Measurements from ENCODE around the gene NLRX1.
"Not testable (repeated sequence)": the region's sequence is repeated elsewhere in the genome, so short reads cannot be mapped to it uniquely, and the experiment has no call there.

Gene NLRX1

DNA sequence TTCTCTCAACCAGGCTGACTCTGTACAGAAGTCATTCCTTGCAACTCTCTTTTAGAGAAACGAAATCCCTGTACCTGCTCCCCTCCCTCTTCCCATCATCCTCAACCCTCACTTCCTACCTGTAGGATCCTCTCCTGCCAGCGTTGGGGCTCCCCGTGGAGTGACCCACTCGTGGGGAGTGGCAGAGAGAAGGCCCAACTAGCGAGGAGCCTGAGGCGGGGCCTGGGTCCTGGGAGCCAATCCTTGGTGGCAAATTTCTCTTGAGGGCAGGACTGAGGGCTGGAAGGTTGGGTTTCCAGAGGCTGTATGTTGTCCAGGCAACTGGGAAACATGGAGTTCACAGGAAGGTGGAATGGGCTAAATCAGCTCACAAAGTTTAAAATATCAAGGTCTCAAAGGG is 27.2 kb downstream of the NLRX1 start:
- Histone ChIP-seq H3F3A (ENCODE audit: insufficient read depth, low read length) (no peaks in the 10 kb centered on the region), H3K36me3 (replicated peaks; ENCODE audit: insufficient read depth, low read length) (no peaks in the 10 kb centered on the region), H3K79me2 (ENCODE audit: low read length) (no peaks in the 10 kb centered on the region), H2AFZ (ENCODE audit: low read length) (no peak overlapping the region), H3K4me3 (ENCODE audit: low read length) (no peak overlapping the region), H3K9me3 (replicated peaks; ENCODE audit: insufficient read depth, low read length) (no peaks in the 10 kb centered on the region), H3K4me2 (ENCODE audit: low read depth, low read length) (no peak overlapping the region), H4K20me1 (ENCODE audit: insufficient read depth, low read length) (no peaks in the 10 kb centered on the region), H3K27me3 (replicated peaks; ENCODE audit: insufficient read depth, low read length) (no peaks in the 10 kb centered on the region), H3K9me2 (replicated peaks; ENCODE audit: insufficient read depth, low read length) (no peaks in the 10 kb centered on the region), H3K9ac (ENCODE audit: low read length) (no peak overlapping the region), H3K4me1 (ENCODE audit: low read length) (peaks cover 4% of the 10 kb centered on the region), H3K27ac (ENCODE audit: low read length) (no peak overlapping the region)
- TF ChIP-seq EZH2phosphoT487 (IDR thresholded peaks at IDR 0.05; ENCODE audit: low read length) (no peak), EZH2 (optimal IDR thresholded peaks at IDR 0.05; ENCODE audit: low read depth, low read length) (no peak)
- TF ChIP-seq, protein P1, sequence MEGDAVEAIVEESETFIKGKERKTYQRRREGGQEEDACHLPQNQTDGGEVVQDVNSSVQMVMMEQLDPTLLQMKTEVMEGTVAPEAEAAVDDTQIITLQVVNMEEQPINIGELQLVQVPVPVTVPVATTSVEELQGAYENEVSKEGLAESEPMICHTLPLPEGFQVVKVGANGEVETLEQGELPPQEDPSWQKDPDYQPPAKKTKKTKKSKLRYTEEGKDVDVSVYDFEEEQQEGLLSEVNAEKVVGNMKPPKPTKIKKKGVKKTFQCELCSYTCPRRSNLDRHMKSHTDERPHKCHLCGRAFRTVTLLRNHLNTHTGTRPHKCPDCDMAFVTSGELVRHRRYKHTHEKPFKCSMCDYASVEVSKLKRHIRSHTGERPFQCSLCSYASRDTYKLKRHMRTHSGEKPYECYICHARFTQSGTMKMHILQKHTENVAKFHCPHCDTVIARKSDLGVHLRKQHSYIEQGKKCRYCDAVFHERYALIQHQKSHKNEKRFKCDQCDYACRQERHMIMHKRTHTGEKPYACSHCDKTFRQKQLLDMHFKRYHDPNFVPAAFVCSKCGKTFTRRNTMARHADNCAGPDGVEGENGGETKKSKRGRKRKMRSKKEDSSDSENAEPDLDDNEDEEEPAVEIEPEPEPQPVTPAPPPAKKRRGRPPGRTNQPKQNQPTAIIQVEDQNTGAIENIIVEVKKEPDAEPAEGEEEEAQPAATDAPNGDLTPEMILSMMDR (IDR thresholded peaks at IDR 0.05; ENCODE audit: low read length) = no peak
- DNase-seq = no peak

DNA sequence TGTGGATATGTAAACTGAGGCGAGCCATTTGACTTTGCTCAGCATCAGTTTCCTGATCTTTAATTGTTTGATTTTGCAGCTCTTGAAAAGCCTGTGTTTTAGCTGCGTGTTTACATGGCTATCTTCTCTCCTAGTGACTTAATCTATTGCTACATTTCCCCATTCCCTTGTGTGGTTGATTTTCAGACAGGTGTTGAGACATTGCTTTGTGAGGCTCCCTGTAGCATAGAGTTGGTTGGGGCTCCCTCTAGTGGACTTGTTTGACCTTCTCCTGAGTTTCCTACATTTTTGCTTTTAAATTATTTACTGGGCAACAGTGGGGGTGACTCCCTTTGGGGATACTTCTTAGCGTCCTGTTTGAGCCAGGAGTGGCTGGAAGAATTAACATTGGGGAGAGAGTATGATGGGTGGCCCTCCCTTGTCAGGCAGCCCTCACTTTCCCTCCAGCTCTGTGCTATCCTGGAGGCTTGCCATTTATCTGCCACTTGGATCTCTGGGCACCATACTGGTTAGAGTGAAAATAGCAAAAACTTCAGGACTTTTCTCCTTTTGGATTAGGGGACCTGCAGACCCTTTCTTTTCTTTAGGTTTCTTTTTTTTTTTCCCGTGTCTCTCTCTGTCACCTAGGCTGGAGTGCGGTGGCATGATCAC is 28.4 kb downstream of the NLRX1 start:
- Histone ChIP-seq H4K20me1 (ENCODE audit: insufficient read depth, low read length) (no peaks in the 10 kb centered on the region), H3K79me2 (ENCODE audit: low read length) (no peaks in the 10 kb centered on the region), H3K27ac (ENCODE audit: low read length) (no peak overlapping the region), H2AFZ (ENCODE audit: low read length) (0 out of 2 replicates have a peak overlapping the region, but pooled peaks have one; percentile 19), H3K9ac (ENCODE audit: low read length) (no peak overlapping the region), H3K9me3 (replicated peaks; ENCODE audit: insufficient read depth, low read length) (no peaks in the 10 kb centered on the region), H3K4me2 (ENCODE audit: low read depth, low read length) (no peak overlapping the region), H3K9me2 (replicated peaks; ENCODE audit: insufficient read depth, low read length) (no peaks in the 10 kb centered on the region), H3K27me3 (replicated peaks; ENCODE audit: insufficient read depth, low read length) (no peaks in the 10 kb centered on the region), H3F3A (ENCODE audit: insufficient read depth, low read length) (no peaks in the 10 kb centered on the region), H3K4me3 (ENCODE audit: low read length) (no peak overlapping the region), H3K4me1 (ENCODE audit: low read length) (peaks cover 4% of the 10 kb centered on the region), H3K36me3 (replicated peaks; ENCODE audit: insufficient read depth, low read length) (no peaks in the 10 kb centered on the region)
- TF ChIP-seq, protein P1 (IDR thresholded peaks at IDR 0.05; ENCODE audit: low read length) = peak; percentile 90
- no peak for TF ChIP-seq EZH2phosphoT487 (IDR thresholded peaks at IDR 0.05; ENCODE audit: low read length)
- TF ChIP-seq EZH2 (optimal IDR thresholded peaks at IDR 0.05; ENCODE audit: low read depth, low read length) = no peak
- peak; percentile 86 for DNase-seq

DNA sequence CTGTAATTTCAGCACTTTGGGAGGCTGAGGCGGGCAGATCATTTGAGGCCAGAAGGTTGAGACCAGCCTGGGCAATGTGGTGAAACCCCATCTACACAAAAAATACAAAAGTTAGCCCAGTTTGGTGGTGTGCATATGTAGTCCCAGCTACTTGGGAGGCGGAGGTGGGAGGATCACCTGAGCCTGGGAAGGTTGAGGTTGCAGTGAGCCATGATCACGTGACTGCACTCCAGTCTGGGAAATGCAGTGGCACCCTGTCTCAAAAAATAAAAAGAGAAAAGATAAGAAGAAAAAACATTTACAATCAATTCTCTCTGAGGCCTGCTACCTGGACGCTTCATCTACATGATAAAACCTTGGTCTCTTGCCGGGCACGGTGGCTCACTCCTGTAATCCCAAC is 30.4 kb downstream of the NLRX1 start:
- H3K79me2 ChIP-seq (ENCODE audit: low read length) = no peaks in the 10 kb centered on the region
- TF ChIP-seq EZH2phosphoT487 (IDR thresholded peaks at IDR 0.05; ENCODE audit: low read length) (no peak), EZH2 (optimal IDR thresholded peaks at IDR 0.05; ENCODE audit: low read depth, low read length) (no peak)
- TF ChIP-seq, protein P1 (IDR thresholded peaks at IDR 0.05; ENCODE audit: low read length) = no peak
- no peak overlapping the region for H3K4me3 ChIP-seq (ENCODE audit: low read length)
- peaks cover 4% of the 10 kb centered on the region for H3K4me1 ChIP-seq (ENCODE audit: low read length)
- H3K27me3 ChIP-seq (replicated peaks; ENCODE audit: insufficient read depth, low read length) = no peaks in the 10 kb centered on the region
- no peak overlapping the region for H3K9ac ChIP-seq (ENCODE audit: low read length)
- no peak overlapping the region for H3K4me2 ChIP-seq (ENCODE audit: low read depth, low read length)
- no peaks in the 10 kb centered on the region for H3K9me2 ChIP-seq (replicated peaks; ENCODE audit: insufficient read depth, low read length)
- H2AFZ ChIP-seq (ENCODE audit: low read length) = no peak overlapping the region
- no peak overlapping the region for H3K27ac ChIP-seq (ENCODE audit: low read length)
- no peak for DNase-seq
- H3K36me3 ChIP-seq (replicated peaks; ENCODE audit: insufficient read depth, low read length) = no peaks in the 10 kb centered on the region
- H4K20me1 ChIP-seq (ENCODE audit: insufficient read depth, low read length) = no peaks in the 10 kb centered on the region
- H3K9me3 ChIP-seq (replicated peaks; ENCODE audit: insufficient read depth, low read length) = no peaks in the 10 kb centered on the region
- H3F3A ChIP-seq (ENCODE audit: insufficient read depth, low read length) = no peaks in the 10 kb centered on the region

DNA sequence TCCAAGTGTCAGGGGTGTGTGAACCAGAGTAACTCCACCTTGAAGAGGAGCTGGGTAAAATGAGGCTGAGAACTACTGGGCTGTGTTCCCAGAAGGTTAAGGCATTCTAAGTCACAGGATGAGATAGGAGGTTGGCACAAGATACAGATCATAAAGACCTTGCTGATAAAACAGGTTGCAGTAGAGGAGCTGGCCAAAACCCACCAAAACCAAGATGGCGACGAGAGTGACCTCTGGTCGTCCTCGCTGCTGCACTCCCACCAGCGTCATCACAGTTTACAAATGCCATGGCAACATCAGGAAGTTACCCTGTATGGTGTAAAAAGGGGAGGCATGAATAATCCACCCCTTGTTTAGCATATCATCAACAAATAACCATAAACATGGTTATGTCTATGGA is 32.7 kb downstream of the NLRX1 start:
- not testable (repeated sequence) for H3K4me3 ChIP-seq (ENCODE audit: low read length); H3K27ac ChIP-seq (ENCODE audit: low read length); H3K36me3 ChIP-seq (replicated peaks; ENCODE audit: insufficient read depth, low read length); H4K20me1 ChIP-seq (ENCODE audit: insufficient read depth, low read length); H2AFZ ChIP-seq (ENCODE audit: low read length); H3F3A ChIP-seq (ENCODE audit: insufficient read depth, low read length); H3K9ac ChIP-seq (ENCODE audit: low read length); H3K9me2 ChIP-seq (replicated peaks; ENCODE audit: insufficient read depth, low read length); H3K79me2 ChIP-seq (ENCODE audit: low read length); H3K27me3 ChIP-seq (replicated peaks; ENCODE audit: insufficient read depth, low read length); H3K9me3 ChIP-seq (replicated peaks; ENCODE audit: insufficient read depth, low read length); DNase-seq; H3K4me2 ChIP-seq (ENCODE audit: low read depth, low read length)
- H3K4me1 ChIP-seq (ENCODE audit: low read length) = peaks cover 12% of the 10 kb centered on the region

Data from MM.1S (cell line).